Fibroblast of peridontal ligament (primary cell): ENCODE results near the gene CCNF.
"Not testable (repeated sequence)": the region's sequence is repeated elsewhere in the genome, so short reads cannot be mapped to it uniquely, and the experiment has no call there.

Source experiments
- DNase-seq: peaks from one replicate; pipeline ENCODE4 v3.0.0-alpha.2; 2010; ENCODE audit errors: extremely low read depth

Gene CCNF

DNA sequence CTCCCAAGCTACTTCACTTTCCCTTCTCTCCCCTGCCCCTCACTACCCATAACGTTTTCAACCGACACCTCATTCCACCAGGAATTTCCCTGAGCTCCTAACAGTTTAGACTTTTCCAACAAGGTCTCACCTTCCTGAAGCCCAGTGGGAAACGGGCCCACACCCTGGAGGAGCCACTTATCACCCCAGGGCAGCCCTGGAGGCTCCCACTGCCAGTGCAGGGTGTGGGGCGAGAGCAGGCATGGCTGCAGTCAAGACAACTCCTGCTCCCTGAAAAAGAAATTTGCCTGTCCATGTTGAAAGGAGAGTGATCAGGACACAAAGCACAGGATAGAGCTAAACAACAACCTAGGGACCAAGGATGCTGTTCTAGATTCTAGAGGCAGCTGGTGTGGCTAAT, 1.7 kb upstream of the CCNF start:
- DNase-seq = no peak

DNA sequence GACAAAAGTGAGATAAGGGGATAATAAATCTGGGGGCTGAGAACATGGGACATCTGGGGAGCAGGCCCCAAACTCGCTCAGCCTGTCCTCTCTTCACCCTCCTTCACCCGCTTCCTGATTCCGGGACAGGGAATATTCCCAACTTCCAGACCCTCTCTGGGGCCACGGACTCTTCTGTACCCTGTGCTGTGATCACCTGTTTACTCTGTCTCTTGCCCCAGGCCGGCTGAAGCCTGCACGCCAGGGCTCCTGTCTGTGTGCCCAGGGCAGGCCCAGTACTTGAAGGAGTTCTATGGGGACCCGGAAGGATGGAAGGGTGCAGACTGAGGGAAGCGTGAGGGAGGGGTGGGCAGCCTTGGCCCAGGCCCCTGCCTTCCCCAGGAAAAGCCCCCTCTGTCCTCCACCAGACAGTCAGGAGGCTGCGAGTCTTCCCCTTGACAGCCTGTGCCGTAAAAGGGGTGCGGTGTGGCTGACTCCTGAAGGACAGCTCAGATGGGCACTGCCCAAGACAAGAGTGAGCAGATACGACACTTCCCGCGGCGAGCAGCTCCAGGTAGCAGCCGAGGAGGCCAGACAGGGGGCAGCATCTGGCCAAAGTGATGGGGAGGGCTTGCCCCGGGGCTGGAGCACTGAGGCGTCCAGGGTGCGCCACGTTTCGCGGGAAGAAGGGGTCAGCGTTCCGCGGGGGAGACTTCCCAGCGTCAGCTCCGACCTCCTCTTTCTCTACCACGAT, 1.0 kb upstream of the CCNF start:
- no peak for DNase-seq

DNA sequence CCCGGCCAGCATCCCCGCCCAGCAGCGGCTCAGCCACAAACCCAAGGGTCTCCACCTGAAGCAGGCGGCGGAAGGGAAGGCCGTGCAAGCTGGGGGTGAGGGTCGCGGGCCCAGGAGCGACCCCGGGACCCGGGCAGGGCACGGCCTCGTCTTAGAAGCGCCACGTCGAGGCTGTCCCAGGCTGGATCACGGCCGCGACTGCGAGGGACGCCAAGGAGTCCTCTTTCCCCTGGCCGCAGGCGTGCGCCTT, 538 bp upstream of the CCNF start:
- no peak for DNase-seq

DNA sequence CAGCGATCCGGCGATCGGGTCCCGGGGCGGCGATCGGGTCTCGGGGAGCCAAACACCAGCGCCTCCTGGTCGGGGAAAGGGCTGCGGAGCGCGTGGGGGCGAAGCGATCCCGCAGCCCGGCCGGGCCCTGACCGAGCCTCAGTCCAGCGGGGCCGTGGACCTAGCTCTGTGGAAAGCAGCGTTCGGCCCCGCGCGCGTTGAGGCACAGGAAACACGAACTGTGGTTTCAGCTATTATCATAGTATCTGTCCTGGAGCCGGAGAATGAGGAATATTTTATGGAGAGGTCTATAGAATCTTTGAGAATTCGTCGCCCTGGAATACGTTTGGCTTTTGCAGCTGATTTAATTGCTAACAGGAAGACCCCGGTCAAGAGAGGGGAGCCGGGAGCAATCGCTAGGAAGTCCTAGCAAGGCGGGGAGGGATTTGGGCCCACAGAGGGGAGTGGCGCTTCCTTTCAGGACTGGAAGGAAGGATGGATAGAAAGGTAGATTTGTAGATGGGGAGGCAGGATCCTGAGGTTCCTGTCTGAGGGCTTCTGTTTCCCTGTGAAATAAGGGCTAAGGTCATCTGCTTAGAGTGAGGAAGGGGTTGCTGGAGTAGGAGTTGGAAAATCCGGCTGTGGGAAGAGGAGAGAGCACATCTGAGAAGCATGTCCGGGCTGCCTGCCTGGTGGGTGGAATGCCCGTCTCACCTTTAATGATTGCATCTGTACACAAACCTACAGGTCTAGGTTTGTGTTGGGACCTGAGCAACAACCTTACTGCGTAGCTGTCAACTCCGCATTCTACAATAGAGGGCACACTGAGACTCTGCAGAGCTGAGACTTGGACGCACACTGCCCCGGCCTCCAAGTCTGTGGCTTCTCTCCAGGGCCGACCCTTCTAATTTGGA, 770 bp downstream of the CCNF start:
- peak; percentile 27 for DNase-seq

DNA sequence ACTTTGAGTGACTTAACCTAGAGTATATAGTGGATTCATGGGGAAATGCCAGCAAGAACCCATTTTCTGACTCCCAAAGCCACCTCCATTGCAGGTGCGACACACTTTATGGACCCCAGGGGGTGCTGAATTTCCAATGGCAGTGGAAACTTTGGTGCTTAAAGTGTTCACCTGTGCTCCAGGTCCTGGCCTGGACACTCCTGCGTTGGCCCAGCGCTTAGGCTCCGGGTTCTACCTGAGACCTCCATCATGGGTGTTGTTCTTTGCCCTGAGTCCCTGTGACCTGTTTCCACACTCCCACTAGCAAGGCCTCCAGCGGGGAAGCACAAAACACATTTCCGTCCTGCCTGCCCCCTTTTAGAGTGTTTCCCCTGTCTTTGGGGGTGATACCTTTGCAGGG, 3.0 kb downstream of the CCNF start:
- DNase-seq = no peak

DNA sequence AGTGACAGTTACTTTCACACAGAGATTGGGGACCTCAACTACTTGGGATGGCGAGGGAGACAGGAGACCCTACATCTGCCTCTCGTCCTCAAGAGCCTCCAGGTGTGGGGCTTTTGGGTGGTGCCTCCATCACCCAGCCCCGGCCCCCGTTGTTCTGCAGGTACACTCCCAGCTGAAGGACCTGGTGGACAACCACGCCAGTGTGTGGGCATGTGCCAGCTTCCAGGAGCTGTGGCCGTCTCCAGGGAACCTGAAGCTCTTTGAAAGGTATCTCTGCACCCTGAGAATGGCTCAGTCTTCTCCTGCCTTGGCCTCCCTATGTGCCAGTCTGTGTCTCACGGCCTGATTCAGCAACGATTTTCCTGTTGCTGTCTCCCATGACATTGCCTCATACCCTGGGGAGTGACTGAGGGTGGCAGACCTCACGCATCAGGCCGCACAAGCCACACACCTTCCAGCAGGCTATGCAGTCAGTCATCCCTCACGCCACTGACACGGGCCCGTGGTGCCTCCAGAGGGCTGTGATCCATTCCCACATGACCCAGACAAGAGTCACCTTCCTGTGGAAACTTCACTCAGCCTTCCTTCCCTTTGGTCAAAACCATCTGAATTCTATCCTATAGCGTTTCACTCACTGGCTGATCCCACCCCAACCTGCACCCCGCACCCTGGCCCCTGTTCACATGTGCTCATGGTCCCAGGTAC, 3.7 kb downstream of the CCNF start:
- DNase-seq = no peak

DNA sequence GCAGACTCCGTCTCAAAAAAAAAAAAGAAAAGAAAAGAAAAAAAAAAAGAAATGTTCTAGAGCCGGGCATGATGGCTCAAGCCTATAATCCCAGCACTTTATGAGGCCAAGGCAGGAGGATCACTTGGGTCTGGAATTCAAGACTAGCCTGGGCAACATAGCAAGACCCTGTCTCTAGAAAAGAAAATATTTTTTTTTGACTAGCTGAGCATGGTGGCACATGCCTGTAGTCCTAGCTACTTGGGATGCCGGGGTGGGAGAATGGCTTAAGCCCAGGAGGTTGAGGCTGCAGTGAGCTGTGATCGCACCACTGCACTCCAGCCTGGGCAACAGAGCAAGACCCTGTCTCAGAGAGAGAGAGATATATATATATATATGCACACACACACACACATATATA, 6.0 kb downstream of the CCNF start:
- DNase-seq = not testable (repeated sequence)

DNA sequence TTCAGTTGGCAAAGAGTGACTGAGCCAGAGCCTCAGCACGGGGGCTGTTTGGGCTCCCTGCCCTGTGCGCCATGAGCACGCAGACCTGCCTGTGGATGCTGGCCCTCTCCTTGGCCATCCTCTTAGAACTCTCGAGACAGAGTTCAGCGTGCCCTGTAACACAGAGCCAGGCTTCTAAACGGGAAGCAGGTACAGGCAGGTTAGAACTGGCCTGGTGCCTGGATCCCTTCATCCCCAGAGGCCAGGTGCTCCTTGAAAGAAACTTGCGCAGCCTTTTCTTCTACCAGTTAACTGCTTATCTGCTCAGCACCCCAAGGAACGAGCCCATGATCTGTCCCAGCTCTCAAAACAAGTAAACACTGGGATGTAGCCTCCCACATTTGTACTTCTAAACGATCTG, 6.9 kb downstream of the CCNF start:
- DNase-seq = no peak

DNA sequence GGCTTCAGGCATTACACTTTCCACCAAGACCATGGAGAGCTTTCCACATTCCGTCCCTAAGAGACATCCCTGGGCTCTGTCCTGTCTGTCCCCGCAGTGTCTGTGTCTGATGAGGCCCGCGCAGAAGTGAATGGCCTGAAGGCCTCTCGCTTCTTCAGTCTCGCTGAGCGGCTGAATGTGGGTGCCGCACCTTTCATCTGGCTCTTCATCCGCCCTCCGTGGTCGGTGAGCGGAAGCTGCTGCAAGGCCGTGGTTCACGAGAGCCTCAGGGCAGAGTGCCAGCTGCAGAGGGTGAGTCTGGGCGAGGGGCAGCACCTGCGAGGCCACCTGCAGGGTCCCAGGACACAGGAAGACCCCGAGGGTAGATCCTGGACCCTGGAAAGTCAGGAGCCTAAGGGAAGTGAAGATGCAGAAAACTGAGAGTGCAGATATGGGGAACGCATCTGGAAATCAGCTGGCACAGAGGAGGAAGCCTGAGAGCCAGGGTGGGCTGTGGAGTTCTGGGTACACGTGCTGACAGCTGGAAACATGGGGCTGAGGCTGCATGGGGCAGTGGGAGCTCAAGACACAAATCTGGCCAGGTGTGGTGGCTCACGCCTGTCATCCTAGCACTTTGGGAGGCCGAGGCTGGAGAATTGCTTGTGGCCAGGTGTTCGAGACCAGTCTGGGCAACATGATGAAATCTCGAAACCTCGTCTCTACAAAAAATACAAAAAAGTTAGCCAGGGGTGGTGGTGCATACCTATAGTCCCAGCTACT, 8.0 kb downstream of the CCNF start:
- DNase-seq = no peak

DNA sequence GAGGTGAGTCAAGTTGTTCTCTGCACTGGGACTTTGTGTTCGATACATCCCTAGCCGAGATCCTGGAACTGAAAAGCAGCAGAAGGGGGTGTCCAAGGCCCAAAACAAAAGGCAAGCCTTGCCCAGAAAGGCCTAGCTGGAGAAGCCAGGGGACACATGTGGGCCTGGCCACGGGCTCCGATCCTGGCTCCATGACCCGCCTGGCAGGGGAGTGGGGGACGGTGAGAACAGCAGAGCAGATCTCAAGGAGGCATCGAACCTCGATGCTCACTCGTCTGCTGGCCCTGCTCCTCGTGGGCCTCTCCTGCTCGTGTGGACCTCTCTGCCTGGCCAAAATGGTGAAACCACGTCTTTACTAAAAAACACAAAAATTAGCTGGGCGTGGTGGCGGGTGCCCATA, 8.9 kb downstream of the CCNF start:
- DNase-seq = no peak

DNA sequence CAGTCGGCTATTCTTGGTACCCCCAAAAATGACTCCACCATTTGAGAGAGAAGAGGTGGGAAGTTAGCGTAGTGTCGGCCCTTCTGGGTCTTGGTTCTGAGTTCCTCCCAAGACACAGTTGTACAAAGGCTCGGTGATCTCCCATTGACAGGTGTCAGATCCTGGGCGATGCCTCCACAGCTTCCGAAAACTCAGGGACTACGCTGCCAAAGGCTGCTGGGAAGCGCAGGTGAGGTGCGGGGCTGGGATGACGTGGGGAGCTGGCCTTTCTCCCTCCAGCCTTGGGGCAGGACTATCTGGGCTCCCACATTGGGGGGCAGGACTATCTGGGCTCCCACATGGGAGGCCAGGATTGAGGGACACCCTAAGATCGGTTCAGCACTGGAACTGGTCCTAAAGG, 10.4 kb downstream of the CCNF start:
- no peak for DNase-seq

DNA sequence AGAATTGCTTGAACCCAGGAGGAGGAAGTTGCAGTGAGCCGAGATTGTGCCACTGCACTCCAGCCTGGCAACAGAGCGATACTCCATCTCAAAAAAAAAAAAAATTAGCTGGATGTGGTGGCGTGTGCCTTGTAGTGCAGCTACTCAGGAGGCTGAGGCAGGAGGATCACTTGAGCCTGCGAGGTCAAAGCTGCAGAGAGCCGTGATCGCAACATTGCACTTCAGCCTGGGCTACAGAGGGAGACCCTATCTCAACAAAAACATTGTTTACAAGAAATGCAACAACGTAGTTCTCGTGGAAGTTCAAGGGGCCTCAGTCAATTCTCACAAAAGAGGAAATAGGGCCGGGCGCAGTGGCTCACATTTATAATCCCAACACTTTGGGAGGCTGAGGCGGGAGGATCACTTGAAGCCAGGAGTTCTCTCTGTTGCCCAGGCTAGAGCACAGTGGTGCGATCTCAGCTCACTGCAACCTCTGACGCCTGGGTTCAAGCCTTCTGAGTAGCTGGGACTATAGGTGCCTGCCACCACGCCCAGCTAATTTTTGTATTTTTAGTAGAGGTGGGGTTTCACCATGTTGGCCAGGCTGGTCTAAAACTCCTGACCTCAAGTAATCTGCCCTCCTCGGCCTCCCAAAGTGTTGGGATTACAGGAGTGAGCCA, 12.0 kb downstream of the CCNF start:
- DNase-seq = not testable (repeated sequence)

DNA sequence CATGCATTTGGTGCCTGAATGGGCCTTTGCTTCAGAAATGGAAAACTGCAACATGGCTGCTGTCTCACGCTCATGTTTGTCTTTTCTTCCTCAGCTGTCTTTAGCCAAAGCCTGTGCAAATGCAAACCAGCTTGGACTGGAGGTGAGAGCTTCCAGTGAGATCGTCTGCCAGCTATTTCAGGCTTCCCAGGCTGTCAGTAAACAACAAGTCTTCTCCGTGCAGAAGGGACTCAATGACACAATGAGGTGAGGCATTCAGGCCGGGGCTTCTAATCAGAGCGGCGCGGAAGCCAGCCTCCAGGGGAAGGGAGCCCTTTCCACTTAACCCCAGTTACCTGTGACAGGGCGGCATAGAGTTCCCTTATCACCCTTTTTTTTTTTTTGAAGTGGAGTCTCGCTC, 14.3 kb downstream of the CCNF start:
- no peak for DNase-seq

DNA sequence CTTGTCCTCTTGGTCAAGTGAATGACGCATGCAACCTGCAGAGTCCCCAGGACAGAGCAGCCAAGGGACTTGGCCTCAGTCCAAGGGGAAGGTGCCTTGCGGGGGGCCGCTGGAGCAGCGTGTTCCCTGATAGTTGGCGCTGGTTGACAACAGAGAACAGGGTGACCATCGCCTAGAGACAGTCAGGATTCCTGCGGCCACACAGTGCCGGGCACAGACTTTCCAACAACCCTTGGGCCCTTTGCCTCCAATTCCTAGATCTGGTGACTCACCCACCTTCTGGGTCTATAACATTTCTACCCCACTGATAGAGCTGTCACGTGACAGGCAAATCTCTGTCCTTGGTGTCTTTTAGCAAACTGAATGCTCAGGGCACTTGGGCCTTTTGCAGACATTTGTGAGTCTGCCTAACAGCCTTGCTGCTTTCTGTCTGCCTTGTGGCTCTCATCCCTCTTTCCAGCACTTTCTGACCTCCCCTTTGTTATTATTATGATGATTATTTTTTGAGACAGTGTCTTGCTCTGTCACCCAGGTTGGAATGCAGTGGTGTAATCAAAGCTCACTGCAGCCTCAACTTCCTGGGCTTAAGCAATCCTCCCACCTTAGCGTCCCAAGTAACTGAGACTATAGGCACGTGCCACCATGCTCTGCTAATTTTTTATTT, 18.8 kb downstream of the CCNF start:
- DNase-seq = no peak

DNA sequence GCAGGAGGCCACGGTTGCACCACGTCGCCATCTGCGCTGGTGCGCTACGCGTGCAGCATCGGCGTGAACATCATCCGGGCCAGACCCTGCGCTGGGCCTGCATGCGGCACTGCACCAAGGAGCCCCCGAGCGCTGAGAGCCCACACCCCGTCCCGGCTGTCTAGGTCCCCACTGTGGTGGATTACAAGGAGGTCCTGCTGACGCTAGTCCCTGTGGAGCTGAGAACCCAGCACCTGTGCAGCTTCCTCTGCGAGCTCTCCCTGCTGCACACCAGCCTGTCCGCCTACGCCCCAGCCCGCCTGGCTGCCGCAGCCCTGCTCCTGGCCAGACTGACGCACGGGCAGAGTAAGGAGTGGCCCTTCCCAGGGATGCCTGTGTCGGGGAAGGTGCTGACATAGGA, 19.9 kb downstream of the CCNF start:
- DNase-seq = no peak

DNA sequence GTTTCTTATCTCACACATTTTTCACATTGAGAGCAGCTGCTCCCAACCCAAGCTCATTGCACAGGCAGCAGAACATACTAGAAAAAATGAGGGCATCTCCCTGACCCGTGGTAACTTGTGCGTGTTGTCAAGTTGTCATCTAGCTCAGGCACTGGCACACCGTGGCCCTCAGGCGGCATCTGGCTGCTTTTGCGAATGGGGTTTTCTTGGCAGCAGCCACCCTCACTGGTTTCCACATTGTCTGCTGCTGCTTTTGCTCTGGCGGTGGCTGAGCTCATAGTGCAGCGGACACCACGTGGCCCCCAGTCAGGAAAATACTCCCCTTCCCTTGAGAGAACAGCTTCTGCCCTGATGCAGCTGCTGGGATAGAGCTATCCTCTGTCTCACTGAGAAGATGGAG, 21.3 kb downstream of the CCNF start:
- no peak for DNase-seq

DNA sequence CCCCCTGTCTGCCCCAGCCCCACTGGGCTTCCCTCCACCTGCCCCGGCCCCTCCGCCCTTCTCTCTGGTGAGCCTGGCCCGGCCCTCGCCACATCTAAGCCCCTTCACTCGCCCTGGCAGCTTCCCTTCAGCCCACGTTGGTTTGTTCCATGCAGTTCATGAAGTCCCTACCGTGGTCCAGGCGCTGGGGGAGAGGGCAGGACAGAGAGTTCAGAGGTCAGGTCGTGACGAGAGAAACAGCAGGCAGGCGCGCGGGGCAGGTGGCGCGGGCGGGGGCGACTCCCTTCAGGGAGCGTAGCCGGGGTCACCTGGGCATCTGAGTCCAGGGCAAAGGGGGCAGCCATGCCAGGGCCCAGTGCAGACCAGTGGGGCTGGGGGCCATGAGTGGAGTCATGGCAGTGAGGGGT, 21.7 kb downstream of the CCNF start:
- DNase-seq = no peak

DNA sequence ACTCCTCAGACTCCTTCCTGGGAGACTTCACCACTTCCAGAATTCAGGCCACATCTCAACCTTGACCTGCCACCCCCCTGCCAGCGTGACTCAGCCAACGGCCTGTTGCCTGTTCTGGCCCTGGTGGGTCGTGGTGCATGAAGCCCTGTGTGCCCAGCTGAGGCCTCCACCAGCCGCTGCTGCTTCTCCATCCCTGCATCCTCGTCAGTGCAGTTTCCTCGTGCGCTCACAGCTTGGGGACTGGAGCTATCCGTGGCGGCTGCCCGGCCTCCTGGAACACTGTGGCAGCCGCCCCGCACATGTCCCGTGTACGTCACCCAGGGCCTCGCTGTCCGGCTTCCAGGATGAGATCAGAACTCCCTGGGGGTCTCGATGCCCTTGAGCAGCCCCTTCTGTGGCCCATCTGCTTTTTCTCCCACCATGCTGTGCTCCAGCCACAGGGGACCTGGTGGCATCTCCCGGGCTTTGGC, 22.6 kb downstream of the CCNF start:
- no peak for DNase-seq

DNA sequence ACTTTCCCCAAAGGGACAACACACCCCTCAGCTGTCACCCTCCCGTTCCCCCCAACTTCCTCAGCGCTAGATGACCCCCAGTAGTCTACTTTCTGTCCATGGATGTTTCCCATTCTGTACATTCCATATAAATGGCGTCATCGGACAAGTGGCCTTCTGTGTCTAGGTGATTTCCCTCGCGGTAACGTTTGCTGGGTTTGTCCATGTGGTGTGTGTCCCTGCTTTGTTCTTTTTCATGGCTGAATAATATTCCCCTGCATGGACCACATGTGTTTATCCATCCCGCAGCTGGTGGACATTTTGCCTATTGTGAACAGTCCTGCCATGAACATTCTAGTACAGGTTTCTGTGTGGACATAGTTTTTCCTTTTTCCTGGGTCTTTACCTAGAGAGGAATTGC, 23.4 kb downstream of the CCNF start:
- DNase-seq = no peak

DNA sequence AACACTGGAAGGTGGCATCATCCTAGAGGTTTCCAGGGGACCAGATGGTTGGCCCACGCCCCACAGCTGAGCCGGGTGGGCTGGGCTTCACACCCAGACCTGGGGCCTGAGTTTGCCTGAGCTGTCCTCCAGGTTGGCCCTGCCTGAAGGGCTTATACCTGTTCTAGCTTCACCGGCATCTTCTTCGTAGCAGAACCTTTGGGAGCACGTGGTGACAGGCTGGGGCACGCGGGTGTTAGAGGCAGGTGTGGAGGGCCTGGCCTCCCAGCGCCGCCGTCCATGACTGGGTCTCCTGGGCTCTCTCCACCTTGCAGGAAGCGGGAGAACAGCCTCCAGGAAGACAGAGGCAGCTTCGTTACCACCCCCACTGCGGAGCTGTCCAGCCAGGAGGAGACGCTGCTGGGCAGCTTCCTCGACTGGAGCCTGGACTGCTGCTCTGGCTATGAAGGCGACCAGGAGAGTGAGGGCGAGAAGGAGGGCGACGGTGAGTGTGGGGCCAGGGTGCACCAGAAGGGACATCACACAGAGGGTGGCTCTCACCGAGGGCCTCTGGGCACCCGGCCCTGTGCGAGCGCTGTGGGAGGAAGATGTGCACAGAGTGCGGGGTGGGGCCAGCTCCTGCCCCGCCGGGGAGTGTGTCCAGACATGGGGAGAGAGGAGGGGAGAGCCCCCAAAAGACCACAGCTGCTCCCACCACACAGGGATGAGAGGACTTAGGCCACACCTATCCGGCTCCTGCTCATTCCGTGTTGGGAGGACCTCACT, 26.0 kb downstream of the CCNF start:
- DNase-seq = no peak
